HepG2 (cell line): ENCODE results near the gene MYADML2. TPM values are rescaled to one million over a fixed set of nuclear protein-coding genes. Genes with fewer than 3 reads are reported as not detected.

Source experiments
- HNF4A ChIP-seq: sonication (generic); formaldehyde crosslinking; IDR thresholded peaks from 2 replicates; pipeline ENCODE4 v1.4.0; 2020; ENCODE audit warnings: missing genetic modification reagents
- ZBTB7A ChIP-seq: sonication (generic); formaldehyde crosslinking; IDR thresholded peaks from 2 replicates; pipeline ENCODE4 v1.8.0; 2022; ENCODE audit warnings: mild to moderate bottlenecking, missing genetic modification reagents
- ZNF143 ChIP-seq: sonication (generic); formaldehyde crosslinking; IDR thresholded peaks from 2 replicates; pipeline ENCODE4 v1.4.0; 2020; ENCODE audit warnings: missing genetic modification reagents
- ZSCAN22 ChIP-seq: sonication (generic); formaldehyde crosslinking; IDR thresholded peaks from 2 replicates; pipeline ENCODE4 v1.4.0; 2020; ENCODE audit warnings: mild to moderate bottlenecking, missing genetic modification reagents
- polyA plus RNA-seq, 8 experiments: library from polyadenylated mRNA; depleted of rRNA in 3 of 8; stranded (reverse) in 7 of 8; unstranded in 1 of 8; fragments of >200 nt; fragmentation: Illumina TruSeq in 4 of 8; extraction: Trizol in 4 of 8; gene quantifications; 2 replicates each; pipeline versions ENCODE4 v1.2.1 to v1.2.3, GENCODE V29; 2011 to 2016; ENCODE audit warnings: low read depth in 4 of 8, missing spikeins in 1 of 8, mixed read lengths in 1 of 8; ENCODE audit not compliant: insufficient read depth in 1 of 8
- total RNA-seq, 5 experiments: library from RNA; depleted of rRNA; stranded (reverse); fragments of >200 nt; fragmentation: Illumina TruSeq; extraction: Trizol; gene quantifications; 2 replicates each; pipeline ENCODE4 v1.2.3, GENCODE V29; 2016; ENCODE audit warnings: low read depth in 1 of 5
- TF ChIP-seq, protein P1 (sequence below): sonication (generic); formaldehyde crosslinking; IDR thresholded peaks from 2 replicates; pipeline ENCODE4 v1.8.0; 2022; ENCODE audit warnings: mild to moderate bottlenecking, missing genetic modification reagents; ENCODE audit not compliant: insufficient replicate concordance
- TF ChIP-seq, protein P2 (sequence below): sonication (generic); formaldehyde crosslinking; IDR thresholded peaks from 2 replicates; pipeline ENCODE4 v1.8.0; 2022; ENCODE audit warnings: low read depth, missing genetic modification reagents
- TF ChIP-seq, protein P3 (sequence below): IDR thresholded peaks from 2 replicates; pipeline ENCODE4 v1.6.1; 2012; ENCODE audit warnings: low read length, improper control_type of control experiment
- TF ChIP-seq, protein P4 (sequence below): sonication (generic); formaldehyde crosslinking; IDR thresholded peaks from 2 replicates; pipeline ENCODE4 v1.4.0; 2020; ENCODE audit warnings: mild to moderate bottlenecking, low read depth, missing genetic modification reagents
- TF ChIP-seq, protein P5 (sequence below): sonication (generic); formaldehyde crosslinking; IDR thresholded peaks from 2 replicates; pipeline ENCODE4 v1.8.0; 2022; ENCODE audit warnings: missing genetic modification reagents, low read depth, mild to moderate bottlenecking, borderline replicate concordance
- TF ChIP-seq, protein P6 (sequence below): sonication (generic); formaldehyde crosslinking; IDR thresholded peaks from 2 replicates; pipeline ENCODE4 v1.4.0; 2020; ENCODE audit warnings: mild to moderate bottlenecking, missing genetic modification reagents
- TF ChIP-seq, protein P7 (sequence below): sonication (generic); formaldehyde crosslinking; IDR thresholded peaks from 2 replicates; pipeline ENCODE4 v1.5.0; 2020; ENCODE audit warnings: missing genetic modification reagents

The MYADML2 gene
- total and polyA plus RNA-seq, 2 of the 13 experiments (the other 11 are each of a cell fraction or from before 2014, with no cell fraction given): not detected

DNA sequence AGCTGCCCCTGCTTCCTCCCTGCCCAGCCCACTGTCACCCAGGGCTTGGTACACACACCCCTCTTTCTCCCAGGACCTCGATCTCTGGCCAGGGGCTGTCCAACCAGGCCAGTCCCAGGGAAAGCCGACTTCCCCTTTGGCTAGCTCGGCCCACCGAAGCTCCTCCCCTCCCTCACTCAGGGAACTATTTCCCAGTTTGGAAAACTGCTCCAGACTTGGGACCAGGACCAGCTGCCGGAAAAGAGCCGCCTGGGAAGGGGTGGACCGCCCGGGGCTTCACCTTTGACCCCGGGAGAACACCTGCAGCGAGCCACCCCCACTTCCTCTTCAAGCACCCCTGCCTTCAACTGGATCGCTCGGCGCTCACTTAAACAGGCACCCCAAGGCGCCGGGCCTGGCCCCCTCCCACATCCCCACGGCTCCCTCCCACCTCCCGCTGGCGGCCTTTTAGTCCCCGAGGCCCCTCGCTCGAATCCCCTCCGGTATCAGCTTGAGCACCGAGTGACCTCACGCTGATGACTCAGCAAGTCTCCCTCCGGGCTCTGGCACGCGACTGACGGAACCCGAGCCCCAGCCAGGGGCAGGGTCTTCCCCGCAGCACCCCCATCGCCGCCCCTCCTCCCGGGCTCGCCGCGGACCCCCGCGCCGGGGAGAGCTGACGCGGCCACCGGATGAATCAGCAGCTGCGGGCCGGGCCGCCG is 20.4 kb downstream of the MYADML2 start (continued):
- peak; percentile 59 for TF ChIP-seq ZNF143 (CRISPR knock-in tag)
- TF ChIP-seq, protein P1, sequence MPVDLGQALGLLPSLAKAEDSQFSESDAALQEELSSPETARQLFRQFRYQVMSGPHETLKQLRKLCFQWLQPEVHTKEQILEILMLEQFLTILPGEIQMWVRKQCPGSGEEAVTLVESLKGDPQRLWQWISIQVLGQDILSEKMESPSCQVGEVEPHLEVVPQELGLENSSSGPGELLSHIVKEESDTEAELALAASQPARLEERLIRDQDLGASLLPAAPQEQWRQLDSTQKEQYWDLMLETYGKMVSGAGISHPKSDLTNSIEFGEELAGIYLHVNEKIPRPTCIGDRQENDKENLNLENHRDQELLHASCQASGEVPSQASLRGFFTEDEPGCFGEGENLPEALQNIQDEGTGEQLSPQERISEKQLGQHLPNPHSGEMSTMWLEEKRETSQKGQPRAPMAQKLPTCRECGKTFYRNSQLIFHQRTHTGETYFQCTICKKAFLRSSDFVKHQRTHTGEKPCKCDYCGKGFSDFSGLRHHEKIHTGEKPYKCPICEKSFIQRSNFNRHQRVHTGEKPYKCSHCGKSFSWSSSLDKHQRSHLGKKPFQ (CRISPR knock-in tag): peak; percentile 43
- no peak for TF ChIP-seq ZBTB7A
- TF ChIP-seq, protein P2, sequence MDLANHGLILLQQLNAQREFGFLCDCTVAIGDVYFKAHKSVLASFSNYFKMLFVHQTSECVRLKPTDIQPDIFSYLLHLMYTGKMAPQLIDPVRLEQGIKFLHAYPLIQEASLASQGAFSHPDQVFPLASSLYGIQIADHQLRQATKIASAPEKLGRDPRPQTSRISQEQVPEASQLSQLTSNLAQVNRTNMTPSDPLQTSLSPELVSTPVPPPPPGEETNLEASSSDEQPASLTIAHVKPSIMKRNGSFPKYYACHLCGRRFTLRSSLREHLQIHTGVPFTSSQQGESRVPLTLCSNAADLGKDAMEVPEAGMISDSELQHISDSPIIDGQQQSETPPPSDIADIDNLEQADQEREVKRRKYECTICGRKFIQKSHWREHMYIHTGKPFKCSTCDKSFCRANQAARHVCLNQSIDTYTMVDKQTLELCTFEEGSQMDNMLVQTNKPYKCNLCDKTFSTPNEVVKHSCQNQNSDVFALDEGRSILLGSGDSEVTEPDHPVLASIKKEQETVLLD (CRISPR knock-in tag): peak; percentile 36; the same call in 1 of the 2 replicates
- TF ChIP-seq, protein P3, sequence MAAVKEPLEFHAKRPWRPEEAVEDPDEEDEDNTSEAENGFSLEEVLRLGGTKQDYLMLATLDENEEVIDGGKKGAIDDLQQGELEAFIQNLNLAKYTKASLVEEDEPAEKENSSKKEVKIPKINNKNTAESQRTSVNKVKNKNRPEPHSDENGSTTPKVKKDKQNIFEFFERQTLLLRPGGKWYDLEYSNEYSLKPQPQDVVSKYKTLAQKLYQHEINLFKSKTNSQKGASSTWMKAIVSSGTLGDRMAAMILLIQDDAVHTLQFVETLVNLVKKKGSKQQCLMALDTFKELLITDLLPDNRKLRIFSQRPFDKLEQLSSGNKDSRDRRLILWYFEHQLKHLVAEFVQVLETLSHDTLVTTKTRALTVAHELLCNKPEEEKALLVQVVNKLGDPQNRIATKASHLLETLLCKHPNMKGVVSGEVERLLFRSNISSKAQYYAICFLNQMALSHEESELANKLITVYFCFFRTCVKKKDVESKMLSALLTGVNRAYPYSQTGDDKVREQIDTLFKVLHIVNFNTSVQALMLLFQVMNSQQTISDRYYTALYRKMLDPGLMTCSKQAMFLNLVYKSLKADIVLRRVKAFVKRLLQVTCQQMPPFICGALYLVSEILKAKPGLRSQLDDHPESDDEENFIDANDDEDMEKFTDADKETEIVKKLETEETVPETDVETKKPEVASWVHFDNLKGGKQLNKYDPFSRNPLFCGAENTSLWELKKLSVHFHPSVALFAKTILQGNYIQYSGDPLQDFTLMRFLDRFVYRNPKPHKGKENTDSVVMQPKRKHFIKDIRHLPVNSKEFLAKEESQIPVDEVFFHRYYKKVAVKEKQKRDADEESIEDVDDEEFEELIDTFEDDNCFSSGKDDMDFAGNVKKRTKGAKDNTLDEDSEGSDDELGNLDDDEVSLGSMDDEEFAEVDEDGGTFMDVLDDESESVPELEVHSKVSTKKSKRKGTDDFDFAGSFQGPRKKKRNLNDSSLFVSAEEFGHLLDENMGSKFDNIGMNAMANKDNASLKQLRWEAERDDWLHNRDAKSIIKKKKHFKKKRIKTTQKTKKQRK: no peak
- TF ChIP-seq, protein P4, sequence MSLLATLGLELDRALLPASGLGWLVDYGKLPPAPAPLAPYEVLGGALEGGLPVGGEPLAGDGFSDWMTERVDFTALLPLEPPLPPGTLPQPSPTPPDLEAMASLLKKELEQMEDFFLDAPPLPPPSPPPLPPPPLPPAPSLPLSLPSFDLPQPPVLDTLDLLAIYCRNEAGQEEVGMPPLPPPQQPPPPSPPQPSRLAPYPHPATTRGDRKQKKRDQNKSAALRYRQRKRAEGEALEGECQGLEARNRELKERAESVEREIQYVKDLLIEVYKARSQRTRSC (CRISPR knock-in tag): no peak
- TF ChIP-seq, protein P5, sequence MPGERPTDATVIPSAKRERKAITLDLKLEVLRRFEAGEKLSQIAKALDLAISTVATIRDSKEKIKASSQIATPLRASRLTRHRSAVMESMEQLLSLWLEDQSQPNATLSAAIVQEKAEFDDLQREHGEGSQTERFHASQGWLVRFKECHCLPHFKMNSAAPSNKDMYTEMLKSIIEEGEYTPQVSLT (CRISPR knock-in tag): no peak
- TF ChIP-seq, protein P6, sequence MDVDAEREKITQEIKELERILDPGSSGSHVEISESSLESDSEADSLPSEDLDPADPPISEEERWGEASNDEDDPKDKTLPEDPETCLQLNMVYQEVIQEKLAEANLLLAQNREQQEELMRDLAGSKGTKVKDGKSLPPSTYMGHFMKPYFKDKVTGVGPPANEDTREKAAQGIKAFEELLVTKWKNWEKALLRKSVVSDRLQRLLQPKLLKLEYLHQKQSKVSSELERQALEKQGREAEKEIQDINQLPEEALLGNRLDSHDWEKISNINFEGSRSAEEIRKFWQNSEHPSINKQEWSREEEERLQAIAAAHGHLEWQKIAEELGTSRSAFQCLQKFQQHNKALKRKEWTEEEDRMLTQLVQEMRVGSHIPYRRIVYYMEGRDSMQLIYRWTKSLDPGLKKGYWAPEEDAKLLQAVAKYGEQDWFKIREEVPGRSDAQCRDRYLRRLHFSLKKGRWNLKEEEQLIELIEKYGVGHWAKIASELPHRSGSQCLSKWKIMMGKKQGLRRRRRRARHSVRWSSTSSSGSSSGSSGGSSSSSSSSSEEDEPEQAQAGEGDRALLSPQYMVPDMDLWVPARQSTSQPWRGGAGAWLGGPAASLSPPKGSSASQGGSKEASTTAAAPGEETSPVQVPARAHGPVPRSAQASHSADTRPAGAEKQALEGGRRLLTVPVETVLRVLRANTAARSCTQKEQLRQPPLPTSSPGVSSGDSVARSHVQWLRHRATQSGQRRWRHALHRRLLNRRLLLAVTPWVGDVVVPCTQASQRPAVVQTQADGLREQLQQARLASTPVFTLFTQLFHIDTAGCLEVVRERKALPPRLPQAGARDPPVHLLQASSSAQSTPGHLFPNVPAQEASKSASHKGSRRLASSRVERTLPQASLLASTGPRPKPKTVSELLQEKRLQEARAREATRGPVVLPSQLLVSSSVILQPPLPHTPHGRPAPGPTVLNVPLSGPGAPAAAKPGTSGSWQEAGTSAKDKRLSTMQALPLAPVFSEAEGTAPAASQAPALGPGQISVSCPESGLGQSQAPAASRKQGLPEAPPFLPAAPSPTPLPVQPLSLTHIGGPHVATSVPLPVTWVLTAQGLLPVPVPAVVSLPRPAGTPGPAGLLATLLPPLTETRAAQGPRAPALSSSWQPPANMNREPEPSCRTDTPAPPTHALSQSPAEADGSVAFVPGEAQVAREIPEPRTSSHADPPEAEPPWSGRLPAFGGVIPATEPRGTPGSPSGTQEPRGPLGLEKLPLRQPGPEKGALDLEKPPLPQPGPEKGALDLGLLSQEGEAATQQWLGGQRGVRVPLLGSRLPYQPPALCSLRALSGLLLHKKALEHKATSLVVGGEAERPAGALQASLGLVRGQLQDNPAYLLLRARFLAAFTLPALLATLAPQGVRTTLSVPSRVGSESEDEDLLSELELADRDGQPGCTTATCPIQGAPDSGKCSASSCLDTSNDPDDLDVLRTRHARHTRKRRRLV: peak; percentile 51; the same call in 1 of the 2 replicates
- TF ChIP-seq HNF4A (CRISPR knock-in tag): peak; percentile 80
- TF ChIP-seq, protein P7, sequence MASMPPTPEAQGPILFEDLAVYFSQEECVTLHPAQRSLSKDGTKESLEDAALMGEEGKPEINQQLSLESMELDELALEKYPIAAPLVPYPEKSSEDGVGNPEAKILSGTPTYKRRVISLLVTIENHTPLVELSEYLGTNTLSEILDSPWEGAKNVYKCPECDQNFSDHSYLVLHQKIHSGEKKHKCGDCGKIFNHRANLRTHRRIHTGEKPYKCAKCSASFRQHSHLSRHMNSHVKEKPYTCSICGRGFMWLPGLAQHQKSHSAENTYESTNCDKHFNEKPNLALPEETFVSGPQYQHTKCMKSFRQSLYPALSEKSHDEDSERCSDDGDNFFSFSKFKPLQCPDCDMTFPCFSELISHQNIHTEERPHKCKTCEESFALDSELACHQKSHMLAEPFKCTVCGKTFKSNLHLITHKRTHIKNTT (CRISPR knock-in tag): no peak
- no peak for TF ChIP-seq ZSCAN22 (CRISPR knock-in tag)
